Astrocyte (in vitro differentiated cells and primary cell): Measurements from ENCODE around the gene GPS2. TPM values are rescaled to one million over a fixed set of nuclear protein-coding genes. Genes with fewer than 3 reads are reported as not detected.

Experiments used
- DNase-seq: peaks from one replicate; pipeline ENCODE4 v3.0.0-alpha.2; 2010; ENCODE audit warnings: low read depth
- FAIRE-seq: peaks from 2 replicates; lab custom pipeline; 2011; peaks lifted over from hg19 to GRCh38; lab: Jason Lieb, UNC
- H2AFZ ChIP-seq: 2 replicates; pipeline ENCODE4 v1.6.0; 2012; ENCODE audit warnings: low read depth, low read length, inconsistent platforms
- H3K27ac ChIP-seq: 2 replicates; pipeline ENCODE4 v1.5.1; 2011; ENCODE audit warnings: low read depth, low read length, inconsistent platforms
- H3K27me3 ChIP-seq: 2 replicates; pipeline ENCODE4 v1.6.0; 2011; ENCODE audit warnings: low read length, inconsistent platforms; ENCODE audit not compliant: insufficient read depth
- H3K36me3 ChIP-seq: 2 replicates; pipeline ENCODE4 v1.5.1; 2011; ENCODE audit warnings: low read length, inconsistent platforms; ENCODE audit not compliant: insufficient read depth
- H3K4me1 ChIP-seq: 2 replicates; pipeline ENCODE4 v1.5.1; 2011; ENCODE audit warnings: low read length, inconsistent platforms; ENCODE audit not compliant: insufficient read depth
- H3K4me2 ChIP-seq: 2 replicates; pipeline ENCODE4 v1.6.0; 2012; ENCODE audit warnings: low read length, inconsistent platforms
- H3K4me3 ChIP-seq: 2 replicates; pipeline ENCODE4 v1.5.1; 2011; ENCODE audit warnings: low read depth, mild to moderate bottlenecking, low read length, inconsistent platforms; ENCODE audit not compliant: insufficient read depth
- H3K79me2 ChIP-seq: 2 replicates; pipeline ENCODE4 v1.6.0; 2012; ENCODE audit warnings: mild to moderate bottlenecking, low read length, inconsistent platforms; ENCODE audit not compliant: insufficient read depth
- H3K9ac ChIP-seq: 2 replicates; pipeline ENCODE4 v1.6.0; 2012; ENCODE audit warnings: mild to moderate bottlenecking, low read length, inconsistent platforms
- H3K9me3 ChIP-seq: 2 replicates; pipeline ENCODE4 v1.5.1; 2012; ENCODE audit warnings: low read depth, mild to moderate bottlenecking, low read length, inconsistent platforms; ENCODE audit not compliant: insufficient read depth
- H4K20me1 ChIP-seq: 2 replicates; pipeline ENCODE4 v1.6.0; 2012; ENCODE audit warnings: low read length, inconsistent platforms; ENCODE audit not compliant: insufficient read depth
- H3K27ac Mint-ChIP-seq: one replicate; pipeline ENCODE4 v1.8.0; 2021; ENCODE audit warnings: mild to moderate bottlenecking, mixed read lengths; ENCODE audit not compliant: unreplicated experiment
- H3K27me3 Mint-ChIP-seq: one replicate; pipeline ENCODE4 v1.8.0; 2021; ENCODE audit warnings: low read depth, mixed read lengths; ENCODE audit not compliant: unreplicated experiment
- H3K36me3 Mint-ChIP-seq: one replicate; pipeline ENCODE4 v1.8.0; 2021; ENCODE audit warnings: low read depth, mixed read lengths; ENCODE audit not compliant: unreplicated experiment
- H3K4me1 Mint-ChIP-seq: one replicate; pipeline ENCODE4 v1.8.0; 2021; ENCODE audit warnings: low read depth, mixed read lengths; ENCODE audit not compliant: unreplicated experiment
- H3K4me3 Mint-ChIP-seq: one replicate; pipeline ENCODE4 v1.8.0; 2021; ENCODE audit warnings: mild to moderate bottlenecking, moderate library complexity, mixed read lengths; ENCODE audit not compliant: unreplicated experiment
- H3K9me3 Mint-ChIP-seq: one replicate; pipeline ENCODE4 v1.8.0; 2021; ENCODE audit warnings: mild to moderate bottlenecking, mixed read lengths; ENCODE audit not compliant: unreplicated experiment
- EZH2 ChIP-seq: IDR thresholded peaks from 2 replicates; pipeline ENCODE4 v1.6.1; 2012; ENCODE audit warnings: mild to moderate bottlenecking, low read length, inconsistent platforms; ENCODE audit not compliant: insufficient read depth
- total RNA-seq: library from RNA; stranded (reverse); gene quantifications from 2 replicates; pipeline ENCODE4 v1.2.1, GENCODE V29; 2021
- TF ChIP-seq, protein P1 (sequence below): IDR thresholded peaks from 2 replicates; pipeline ENCODE4 v1.5.1; 2011; ENCODE audit warnings: low read depth, mild to moderate bottlenecking, inconsistent platforms, low read length, moderate library complexity; ENCODE audit not compliant: insufficient read depth

GPS2 gene
- total RNA-seq, 1 donor from 2014 or later: 49.8 TPM

GRCh38 chr17:7284911-7285310 is 30.2 kb downstream of the GPS2 start:
- H3K4me2 ChIP-seq: no peak overlapping the region
- no peak for TF ChIP-seq EZH2
- TF ChIP-seq, protein P1, sequence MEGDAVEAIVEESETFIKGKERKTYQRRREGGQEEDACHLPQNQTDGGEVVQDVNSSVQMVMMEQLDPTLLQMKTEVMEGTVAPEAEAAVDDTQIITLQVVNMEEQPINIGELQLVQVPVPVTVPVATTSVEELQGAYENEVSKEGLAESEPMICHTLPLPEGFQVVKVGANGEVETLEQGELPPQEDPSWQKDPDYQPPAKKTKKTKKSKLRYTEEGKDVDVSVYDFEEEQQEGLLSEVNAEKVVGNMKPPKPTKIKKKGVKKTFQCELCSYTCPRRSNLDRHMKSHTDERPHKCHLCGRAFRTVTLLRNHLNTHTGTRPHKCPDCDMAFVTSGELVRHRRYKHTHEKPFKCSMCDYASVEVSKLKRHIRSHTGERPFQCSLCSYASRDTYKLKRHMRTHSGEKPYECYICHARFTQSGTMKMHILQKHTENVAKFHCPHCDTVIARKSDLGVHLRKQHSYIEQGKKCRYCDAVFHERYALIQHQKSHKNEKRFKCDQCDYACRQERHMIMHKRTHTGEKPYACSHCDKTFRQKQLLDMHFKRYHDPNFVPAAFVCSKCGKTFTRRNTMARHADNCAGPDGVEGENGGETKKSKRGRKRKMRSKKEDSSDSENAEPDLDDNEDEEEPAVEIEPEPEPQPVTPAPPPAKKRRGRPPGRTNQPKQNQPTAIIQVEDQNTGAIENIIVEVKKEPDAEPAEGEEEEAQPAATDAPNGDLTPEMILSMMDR: no peak
- no peaks in the 10 kb centered on the region for H3K36me3 ChIP-seq
- no peaks in the 10 kb centered on the region for H4K20me1 ChIP-seq
- no peak overlapping the region for H3K4me3 ChIP-seq
- Mint-ChIP-seq H3K36me3 (peaks cover 2% of the 10 kb centered on the region), H3K27ac (no peak overlapping the region), H3K4me3 (no peak overlapping the region), H3K4me1 (no peaks in the 10 kb centered on the region), H3K9me3 (no peaks in the 10 kb centered on the region), H3K27me3 (peaks cover 61% of the 10 kb centered on the region)
- H2AFZ ChIP-seq: no peak overlapping the region
- H3K27me3 ChIP-seq: peaks cover 33% of the 10 kb centered on the region
- no peak overlapping the region for H3K9ac ChIP-seq
- FAIRE-seq: no peak
- peaks cover 14% of the 10 kb centered on the region for H3K4me1 ChIP-seq
- no peak overlapping the region for H3K27ac ChIP-seq
- no peak for DNase-seq
- H3K79me2 ChIP-seq: no peaks in the 10 kb centered on the region
- H3K9me3 ChIP-seq: no peaks in the 10 kb centered on the region

DNA sequence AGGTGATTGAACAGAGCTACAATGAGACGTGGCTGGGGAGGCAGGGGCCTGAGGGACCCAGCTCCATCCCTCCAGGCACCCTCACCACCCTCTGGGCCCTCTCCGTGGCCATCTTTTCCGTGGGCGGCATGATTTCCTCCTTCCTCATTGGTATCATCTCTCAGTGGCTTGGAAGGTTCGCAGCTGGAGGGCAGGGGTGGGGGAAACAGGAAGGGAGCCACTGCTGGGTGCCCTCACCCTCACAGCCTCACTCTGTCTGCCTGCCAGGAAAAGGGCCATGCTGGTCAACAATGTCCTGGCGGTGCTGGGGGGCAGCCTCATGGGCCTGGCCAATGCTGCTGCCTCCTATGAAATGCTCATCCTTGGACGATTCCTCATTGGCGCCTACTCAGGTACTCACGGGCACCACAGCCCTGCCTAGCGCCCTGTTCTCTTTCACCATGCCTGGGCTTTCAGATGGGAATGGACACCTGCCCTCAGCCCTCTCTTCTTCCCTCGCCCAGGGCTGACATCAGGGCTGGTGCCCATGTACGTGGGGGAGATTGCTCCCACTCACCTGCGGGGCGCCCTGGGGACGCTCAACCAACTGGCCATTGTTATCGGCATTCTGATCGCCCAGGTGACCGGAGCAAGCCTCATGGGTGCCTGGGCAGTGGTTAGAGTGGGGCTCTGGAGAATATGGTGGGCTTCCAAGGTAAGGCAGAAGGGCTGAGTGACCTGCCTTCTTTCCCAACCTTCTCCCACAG is 31.5 kb downstream of the GPS2 start:
- no peaks in the 10 kb centered on the region for H3K36me3 ChIP-seq
- no peak overlapping the region for H3K4me3 Mint-ChIP-seq
- H3K9me3 ChIP-seq: no peaks in the 10 kb centered on the region
- FAIRE-seq (no peak), DNase-seq (no peak)
- H3K79me2 ChIP-seq: no peaks in the 10 kb centered on the region
- H3K4me3 ChIP-seq: no peak overlapping the region
- peaks cover 14% of the 10 kb centered on the region for H3K4me1 ChIP-seq
- H3K9ac ChIP-seq: no peak overlapping the region
- H3K36me3 Mint-ChIP-seq: peaks cover 2% of the 10 kb centered on the region
- H3K27ac ChIP-seq: no peak overlapping the region
- no peak for TF ChIP-seq EZH2
- TF ChIP-seq, protein P1: no peak
- peaks cover 61% of the 10 kb centered on the region for H3K27me3 Mint-ChIP-seq
- no peaks in the 10 kb centered on the region for H3K9me3 Mint-ChIP-seq
- no peak overlapping the region for H2AFZ ChIP-seq
- H3K4me2 ChIP-seq: no peak overlapping the region
- no peak overlapping the region for H3K27ac Mint-ChIP-seq
- H3K4me1 Mint-ChIP-seq: no peaks in the 10 kb centered on the region
- peaks cover 33% of the 10 kb centered on the region for H3K27me3 ChIP-seq
- H4K20me1 ChIP-seq: no peaks in the 10 kb centered on the region

- H3K27me3 Mint-ChIP-seq: peaks cover 54% of the 10 kb centered on the region
- Histone ChIP-seq H3K9me3 (no peaks in the 10 kb centered on the region), H3K36me3 (no peaks in the 10 kb centered on the region), H3K79me2 (no peaks in the 10 kb centered on the region), H3K4me1 (peaks cover 14% of the 10 kb centered on the region), H2AFZ (no peak overlapping the region), H3K27ac (no peak overlapping the region), H3K4me3 (no peak overlapping the region), H3K27me3 (peaks cover 28% of the 10 kb centered on the region), H3K9ac (no peak overlapping the region), H3K4me2 (no peak overlapping the region), H4K20me1 (no peaks in the 10 kb centered on the region)
- no peak overlapping the region for H3K27ac Mint-ChIP-seq
- no peak overlapping the region for H3K4me3 Mint-ChIP-seq
- H3K36me3 Mint-ChIP-seq: no peaks in the 10 kb centered on the region
- FAIRE-seq (no peak), DNase-seq (no peak)
- H3K9me3 Mint-ChIP-seq: no peaks in the 10 kb centered on the region
- H3K4me1 Mint-ChIP-seq: no peaks in the 10 kb centered on the region
- TF ChIP-seq EZH2: no peak
- TF ChIP-seq, protein P1: no peak
These were observed 32.3 kb downstream of the GPS2 start for GRCh38 chr17:7282752-7283321.
